OCI-M2 (cell line): ENCODE data around the gene MTHFS.
"Not testable (repeated sequence)": the region's sequence is repeated elsewhere in the genome, so short reads cannot be mapped to it uniquely, and the experiment has no call there.

Source experiments
- DNase-seq: peaks from one replicate; lab custom pipeline; 2025; ENCODE audit not compliant: unreplicated experiment; lab: John Stamatoyannopoulos, UW

Gene MTHFS

DNA sequence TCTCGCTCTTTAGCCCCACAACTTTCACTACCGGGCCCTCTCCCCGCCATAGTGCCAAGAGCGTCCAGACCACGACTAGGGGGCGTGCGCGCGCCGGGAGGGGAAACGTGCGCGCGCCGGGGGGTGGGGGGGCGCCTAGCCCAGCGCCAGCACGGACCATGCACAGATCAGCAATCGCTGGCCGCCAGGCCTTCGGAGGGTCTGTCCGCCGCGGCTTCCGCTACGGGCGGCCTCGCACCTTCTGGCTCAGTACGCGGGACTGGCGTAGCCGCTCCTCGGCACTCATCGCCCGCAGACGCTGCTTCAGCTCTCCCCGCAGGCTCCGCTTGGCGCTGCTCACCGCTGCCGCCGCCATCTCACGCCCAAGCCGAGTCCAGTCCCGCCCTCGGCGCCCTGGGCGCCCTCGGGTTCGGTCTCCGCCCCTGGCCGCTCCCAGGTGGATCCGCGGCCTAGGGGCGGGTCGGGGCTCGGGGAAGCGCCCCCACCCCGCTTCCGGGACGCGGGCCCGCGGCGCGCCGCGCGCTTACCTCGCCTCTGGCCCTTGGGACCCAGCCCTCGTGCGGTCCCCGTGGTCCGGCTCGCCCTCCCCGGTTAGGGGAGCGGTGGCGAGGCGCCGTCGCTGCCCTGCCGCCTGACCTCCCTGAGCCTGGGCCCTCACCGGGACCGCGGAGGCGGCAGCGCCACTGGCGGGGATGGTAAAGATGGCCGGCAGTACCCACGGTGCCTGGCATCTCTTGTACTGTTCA lies at the start of gene MTHFS:
MTHFS (minus strand) TSS at position 381 of the 746 bp plus-strand sequence; CDS start at position 355, 26 bp downstream.
- DNase-seq = peak; percentile 78

DNA sequence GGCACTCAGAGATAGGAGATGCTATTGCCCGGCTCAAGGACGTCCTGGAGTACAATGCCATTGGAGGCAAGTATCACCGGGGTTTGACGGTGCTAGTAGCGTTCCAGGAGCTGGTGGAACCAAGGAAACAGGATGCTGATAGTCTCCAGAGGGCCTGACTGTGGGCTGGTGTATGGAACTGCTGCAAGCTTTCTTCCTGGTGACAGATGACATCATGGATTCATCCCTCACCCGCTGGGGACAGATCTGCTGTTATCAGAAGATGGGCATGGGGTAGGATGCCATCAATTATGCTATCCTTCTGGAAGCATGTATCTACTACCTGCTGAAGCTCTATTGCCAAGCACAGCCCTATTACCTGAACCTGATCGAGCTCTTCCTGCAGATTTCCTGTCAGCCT lies 47.8 kb upstream of the MTHFS start:
- no peak for DNase-seq

DNA sequence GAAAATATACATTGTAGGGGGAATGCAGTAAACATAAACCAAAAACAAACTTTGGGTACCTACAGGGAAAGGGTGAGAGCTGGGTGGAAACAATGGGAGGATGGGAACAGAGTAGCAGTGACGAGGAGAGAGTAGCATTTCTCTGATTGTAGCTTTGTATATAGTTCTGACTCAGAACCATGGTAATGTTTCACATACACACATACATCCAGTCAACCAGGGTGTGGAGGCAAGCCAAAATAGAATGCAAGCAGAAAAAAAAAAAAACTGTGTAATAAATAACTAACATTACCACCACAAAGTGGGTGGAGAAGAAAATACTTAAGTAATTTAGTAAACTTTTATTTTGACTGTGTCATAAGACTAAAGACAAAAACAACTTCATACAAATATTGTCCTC lies 47.0 kb upstream of the MTHFS start:
- no peak for DNase-seq

DNA sequence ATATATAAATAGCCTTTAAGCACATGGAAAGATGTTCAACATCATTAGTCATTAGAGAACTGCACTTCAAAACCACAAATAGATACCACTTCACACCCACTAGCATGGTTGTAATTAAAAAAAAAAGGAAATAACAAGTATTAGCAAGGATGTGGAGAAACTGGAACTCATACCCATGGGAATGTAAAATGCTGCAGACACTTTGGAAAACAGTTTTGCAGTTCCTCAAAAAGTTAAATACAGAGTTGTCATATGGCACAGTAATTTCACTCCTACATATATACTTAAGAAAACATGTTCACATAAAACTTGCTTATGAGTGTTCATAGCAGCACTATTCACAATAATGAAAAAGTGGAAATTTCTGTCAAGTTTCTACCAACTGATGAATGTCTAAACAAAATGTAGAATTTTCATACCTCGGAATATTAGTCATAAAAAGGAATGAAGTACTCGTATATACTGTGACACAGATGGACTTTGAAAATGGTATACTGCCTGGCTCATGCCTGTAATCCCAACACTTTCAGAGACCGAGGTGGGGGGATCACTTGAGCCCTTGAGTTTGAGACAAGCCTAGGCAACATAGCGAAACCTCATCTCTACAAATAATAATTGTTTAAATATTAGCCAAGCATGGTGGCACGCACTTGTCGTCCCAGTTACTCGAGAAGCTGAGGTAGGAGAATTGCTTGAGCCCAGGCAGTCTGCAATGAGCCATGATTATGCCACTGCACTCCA lies 46.1 kb upstream of the MTHFS start:
- DNase-seq = no peak

DNA sequence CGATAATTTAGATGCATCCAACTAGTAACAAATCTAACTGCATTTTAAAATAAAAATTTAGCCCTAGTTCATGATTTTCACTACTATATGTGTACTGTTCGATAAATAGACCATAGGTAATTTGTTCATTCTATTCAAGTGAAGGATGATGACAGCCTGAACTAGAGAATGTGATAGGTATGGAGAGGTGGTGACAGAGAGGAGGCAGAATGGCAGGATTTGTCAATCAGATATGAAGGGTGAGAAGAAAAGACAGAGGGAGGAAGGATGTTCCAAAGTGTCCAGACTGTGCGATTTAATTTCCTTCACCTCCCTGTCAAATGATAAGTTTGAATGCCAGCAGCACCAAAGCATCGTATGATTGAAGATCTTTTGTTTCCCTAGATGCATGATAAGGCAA lies 42.6 kb upstream of the MTHFS start:
- DNase-seq = no peak

DNA sequence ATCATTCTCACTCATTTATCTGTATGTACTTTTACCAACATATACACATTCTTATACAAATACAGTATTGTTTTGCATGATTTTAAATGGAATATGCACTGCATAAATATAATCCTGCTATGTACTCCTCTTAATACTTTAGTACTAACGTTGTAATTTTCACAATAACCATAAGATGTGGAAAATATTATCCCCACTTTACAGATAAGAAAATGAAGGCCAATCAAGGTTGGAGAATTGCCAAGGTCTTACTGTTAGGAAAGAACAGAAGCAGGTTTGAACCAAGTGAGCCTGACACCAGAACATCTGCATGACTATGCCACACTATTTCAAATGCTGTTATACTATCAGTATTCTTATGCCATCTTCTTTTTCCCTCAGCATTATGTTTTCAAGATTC lies 41.3 kb upstream of the MTHFS start:
- no peak for DNase-seq

DNA sequence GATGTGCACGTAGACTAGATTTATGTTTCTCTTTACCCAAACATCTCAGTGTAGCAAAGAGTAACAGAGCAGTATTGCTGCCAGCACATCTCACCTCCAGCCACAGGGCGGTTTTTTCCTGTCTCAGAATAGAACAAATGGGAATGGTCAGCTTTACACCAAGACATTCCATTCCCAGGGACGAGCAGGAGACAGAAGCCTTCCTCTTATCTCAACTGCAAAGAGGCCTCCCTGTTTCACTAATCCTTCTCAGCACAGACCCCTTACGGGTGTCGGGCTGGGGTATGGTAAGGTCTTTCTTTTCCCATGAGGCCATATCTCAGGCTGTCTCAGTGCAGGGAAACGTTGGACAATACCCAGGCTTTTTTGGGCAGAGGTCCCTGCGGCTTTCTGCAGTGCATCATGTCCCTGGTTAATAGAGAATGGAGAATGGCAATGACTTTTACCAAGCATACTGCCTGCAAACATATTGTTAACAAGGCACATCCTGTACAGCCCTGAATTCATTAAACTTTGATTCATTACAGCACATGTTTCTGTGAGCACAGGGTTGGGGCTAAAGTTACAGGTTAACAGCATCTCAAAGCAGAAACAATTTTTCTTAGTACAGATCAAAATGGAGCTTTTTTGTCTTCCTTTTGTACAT lies 38.9 kb upstream of the MTHFS start:
- not testable (repeated sequence) for DNase-seq

DNA sequence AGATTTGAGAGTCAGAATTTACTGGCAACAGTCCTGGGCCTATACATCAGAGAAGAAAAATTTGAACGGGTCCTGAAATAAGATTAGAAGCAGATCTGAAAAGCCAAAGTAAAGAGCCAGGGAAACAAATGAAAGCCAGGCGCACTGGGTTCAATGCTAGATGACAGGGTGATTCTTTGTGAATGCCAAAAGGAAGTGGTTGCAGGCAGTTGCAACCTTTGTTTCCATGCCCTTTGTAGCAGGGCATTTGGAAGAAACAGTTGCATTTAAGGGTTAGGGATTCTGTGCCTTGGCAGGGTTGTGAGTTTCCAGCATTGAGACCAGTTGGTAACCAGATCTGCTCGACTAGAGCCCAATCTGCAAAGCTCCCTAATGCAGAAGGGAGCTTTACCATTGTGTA lies 36.4 kb upstream of the MTHFS start:
- DNase-seq = no peak

DNA sequence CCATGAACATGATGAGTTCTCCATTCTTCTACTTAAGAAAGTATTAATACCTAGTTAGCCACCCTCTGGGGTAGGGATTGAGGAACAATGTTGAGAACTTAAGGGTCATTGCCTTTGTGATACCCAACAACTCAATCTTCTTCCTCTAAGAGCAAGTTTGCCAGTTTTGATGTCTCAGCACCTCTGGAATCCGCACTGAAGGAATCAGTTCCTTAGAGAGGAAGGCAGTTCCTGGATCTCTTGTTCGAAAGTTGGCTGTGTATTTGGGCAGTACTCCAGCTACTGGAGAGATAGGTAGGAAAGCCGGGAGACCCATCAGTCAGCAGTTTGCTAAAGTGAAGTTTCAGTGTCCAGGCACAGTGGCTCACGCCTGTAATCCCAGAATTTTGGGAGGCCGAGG lies 35.6 kb upstream of the MTHFS start:
- no peak for DNase-seq

DNA sequence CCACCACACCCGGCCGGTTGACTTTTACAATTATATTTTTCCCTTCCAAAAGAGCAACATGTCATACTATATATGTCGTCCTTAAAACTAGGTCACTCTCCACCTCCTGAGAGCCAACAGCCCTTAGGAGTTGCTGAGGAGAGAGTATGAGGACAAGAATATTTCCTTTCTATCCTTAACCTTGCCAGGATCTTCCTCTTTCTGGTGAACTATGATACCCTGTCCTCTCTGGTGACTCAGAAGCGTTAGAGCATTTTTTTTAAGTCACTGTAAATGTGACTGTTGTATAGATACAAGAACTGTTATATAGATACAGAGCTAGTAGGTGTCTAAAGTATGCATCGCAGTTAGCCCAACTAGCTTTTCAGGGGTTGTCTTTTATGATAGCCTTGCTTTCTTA lies 33.7 kb upstream of the MTHFS start:
- no peak for DNase-seq

DNA sequence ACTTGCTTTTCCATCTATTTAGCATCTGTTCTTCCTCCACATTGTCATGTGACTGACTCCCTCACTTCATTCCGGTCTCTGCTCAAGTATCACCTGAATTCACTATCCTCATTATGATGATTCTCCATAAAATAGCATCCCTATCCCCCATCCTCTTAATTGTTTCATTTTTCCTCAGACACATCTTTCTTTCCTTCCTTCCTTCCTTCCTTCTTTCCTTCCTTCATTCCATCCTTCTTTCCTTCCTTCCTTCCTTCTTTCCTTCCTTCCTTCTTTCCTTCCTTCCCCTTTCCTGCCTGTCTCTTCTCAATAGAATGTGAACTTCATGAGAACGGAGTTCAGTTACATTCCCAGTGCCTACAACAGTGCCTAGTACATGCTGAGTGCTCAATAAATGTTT lies 32.6 kb upstream of the MTHFS start:
- no peak for DNase-seq

DNA sequence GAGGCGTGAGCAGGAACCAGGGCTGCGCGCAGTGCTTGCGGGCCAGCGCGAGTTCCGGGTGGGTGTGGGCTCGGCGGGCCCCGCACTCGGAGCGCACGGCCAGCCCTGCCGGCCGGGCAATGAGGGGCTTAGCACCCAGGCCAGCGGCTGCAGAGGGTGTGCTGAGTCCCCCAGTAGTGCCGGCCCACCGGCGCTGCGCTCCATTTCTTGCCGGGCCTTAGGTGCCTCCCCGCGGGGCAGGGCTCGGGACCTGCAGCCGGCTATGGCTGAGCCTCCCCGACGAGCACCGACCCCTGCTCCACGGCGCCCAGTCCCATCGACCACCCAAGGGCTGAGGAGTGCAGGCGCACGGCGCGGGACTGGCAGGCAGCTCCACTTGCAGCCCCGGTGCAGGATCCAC lies 29.3 kb upstream of the MTHFS start:
- not testable (repeated sequence) for DNase-seq

DNA sequence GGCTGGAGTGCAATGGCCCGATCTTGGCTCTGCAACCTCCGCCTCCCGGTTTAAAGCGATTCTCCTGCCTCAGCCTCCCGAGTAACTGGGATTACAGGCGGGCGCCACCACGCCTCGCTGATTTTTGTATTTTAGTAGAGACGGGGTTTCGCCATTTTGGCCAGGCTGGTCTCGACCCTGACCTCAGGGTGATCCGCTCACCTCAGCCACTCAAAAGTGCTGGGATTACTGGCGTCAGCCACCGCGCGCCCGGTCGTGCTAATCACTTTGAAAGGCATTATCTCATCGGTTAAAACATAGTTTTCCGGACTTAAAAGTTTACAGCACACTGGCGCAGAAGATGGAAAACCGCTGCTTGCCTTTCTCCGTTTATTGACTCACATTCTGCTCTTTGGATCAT lies 27.6 kb upstream of the MTHFS start:
- DNase-seq = no peak

DNA sequence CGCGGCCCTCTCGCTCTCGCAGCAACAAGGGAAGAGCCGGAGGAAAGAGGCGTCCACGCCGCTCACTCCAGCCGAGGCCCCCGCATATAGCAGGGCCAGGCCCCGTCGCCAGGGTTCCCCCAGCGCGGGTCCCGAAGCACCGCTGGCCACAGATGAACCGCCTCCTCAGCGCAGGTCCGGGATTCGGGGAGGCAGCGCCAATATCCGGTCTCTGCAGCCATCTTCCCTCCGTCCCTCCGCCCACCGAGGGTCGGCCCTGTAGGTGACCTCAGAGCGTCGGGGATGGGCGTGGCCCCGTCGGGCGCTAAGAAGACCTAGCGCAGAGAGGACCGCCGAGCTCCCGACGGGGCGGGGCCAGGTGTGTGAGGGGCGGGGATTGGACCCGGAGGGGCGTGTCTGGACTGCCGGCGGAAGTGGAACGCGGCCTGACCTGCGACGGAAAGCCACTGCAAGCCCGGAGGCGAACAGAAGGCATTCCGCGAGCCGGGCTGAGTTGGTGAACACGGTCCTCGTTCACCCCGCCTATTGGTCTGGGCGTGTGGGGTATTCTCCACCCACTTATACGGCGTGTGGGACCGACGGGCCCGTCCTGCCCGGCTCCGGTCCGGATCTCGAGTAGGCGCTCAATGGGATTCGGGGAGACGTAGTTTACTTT lies 26.8 kb upstream of the MTHFS start:
- peak; percentile 48 for DNase-seq

DNA sequence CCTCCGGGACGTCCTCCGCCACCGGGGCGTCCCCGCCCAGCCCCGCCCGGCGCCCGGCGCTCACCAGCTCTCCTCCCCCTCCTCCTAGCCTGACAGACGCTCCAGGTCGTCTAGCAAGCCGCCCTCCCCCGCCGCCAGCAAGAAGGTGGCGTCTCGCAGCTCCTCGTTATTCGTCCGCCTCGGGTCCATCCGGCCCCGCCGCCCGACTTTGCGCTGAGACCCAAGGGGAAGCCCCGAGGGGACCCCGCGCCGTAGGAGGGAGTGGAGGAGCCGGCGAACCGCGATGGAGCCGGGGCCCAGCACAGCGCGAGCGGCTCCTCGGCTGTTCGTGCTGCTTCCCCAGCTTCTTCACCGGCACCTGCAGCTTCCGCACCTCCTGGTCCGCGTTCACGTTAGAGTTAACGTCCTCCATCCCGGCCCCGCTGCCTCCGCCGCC lies 26.3 kb upstream of the MTHFS start:
- no peak for DNase-seq

DNA sequence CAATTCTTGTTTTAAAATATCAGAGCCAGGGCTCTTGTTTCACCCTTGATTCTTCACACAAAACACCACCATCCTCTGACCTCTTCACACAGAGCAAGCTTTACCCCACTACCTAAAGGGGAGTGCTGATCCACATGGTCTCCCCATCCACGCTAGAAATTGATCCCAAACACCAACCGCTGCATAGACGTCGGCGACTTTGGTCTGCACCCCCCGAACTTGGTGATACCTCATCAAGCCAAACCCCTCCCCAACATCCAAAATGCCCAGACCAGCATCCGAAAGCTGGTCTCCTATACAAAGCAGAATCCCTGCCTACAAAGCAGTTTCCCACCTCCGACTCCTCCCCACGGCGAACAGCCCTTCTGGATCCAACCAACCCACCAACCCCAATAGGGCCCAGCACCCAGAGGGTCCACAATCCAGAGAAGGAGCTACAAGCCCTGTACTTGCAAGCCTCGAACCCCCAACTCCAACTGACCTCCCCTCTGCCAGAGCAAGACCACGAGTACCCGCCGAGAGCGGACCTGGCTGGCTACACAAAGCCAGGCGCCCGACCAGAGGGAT lies 25.8 kb upstream of the MTHFS start:
- no peak for DNase-seq

DNA sequence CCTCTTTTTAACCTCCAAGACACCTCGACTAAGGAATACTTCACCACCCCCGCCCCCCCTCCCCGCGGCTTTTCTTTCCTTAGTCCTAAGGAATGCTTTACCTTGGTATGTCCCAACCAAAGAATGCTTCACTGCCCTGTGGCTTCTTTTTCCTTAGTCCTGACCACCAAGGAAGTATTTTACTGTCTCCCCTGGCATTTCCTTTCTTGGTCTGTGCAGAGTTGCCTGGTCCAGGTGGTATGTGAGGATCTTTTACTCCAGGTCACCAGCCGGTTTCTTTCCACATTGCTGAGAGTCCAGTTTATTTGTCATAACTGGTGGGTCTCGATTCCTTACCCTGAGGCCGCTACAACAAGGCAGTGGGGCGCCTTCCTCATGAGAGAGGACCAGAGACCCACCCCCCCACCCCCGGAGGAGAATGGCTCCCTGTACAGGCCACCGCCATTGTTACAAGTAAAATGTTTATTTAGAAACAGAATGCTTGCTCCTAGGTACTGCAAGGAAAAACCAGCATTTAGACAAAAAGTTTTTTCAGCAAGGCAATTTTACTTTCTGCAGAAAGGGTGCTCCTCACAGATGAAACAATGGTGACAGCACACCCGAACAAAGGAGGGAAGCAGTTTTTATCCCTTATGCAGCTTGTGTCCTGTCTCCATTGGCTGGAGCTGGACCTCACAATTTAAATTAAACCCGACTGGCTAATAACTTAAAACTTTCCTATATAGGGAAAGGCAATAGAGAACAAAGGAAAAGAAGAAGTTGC lies 23.1 kb upstream of the MTHFS start:
- DNase-seq = no peak

DNA sequence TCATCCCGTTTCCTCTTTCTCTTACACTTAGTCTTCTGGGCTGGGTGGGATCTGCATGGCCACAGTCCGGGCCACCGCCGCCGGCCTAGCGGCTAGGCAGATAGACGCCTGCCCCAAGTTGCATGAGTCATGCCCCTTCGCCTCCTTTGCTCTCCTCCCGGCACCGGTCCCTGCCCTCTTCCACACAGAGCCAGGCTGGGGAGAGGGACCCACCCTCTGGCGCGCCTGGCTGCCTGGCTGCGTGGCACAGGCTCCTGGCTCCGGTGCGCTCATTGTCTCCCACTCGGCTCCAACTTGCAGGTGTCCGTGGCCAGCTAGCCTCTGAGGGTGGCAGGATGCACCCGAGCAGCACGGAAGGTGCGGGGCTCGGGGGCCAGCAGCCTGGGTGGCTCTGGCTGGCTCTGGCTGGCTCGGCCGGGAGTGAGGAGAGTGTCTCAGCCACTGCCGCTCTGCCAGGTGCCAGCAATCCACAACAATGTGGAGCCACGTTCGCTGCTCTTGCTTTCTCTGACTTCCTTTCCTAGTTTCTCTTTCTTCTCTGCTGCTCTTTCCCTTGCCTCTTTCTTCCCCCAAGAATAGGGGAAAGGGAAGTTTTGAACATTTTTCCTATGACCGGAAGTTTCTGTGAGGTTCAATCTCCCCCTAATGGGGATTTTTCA lies 22.4 kb upstream of the MTHFS start:
- no peak for DNase-seq

DNA sequence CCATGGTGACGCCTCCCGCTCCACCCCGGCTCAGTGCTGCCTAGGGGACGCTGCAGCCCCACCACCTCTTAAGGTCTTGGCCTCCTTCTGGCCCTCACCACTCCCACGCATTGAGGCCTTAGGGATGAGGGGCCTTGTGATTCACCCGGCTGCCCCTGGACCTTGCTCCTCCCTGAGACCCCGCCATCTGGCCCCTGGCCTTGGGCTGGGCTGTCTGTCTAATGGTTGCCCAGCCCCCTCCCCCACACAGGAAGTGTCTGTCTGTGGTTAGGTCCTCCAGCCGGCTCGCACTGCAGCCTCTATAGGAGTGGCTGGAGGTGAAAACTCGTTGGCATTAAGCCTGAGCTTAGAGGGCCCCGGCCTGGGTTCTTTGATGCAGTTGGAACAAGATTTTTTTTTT lies 21.5 kb upstream of the MTHFS start:
- DNase-seq = no peak
